Small intestine (tissue), 16 donors: ENCODE measurements around the gene ST6GAL1. TPM values are rescaled to one million over a fixed set of nuclear protein-coding genes. Genes with fewer than 3 reads are reported as not detected.
"Not testable (repeated sequence)": the region's sequence is repeated elsewhere in the genome, so short reads cannot be mapped to it uniquely, and the experiment has no call there.

Experiments used
- DNase-seq, 2 donors: peaks; one replicate each; pipeline versions ENCODE4 v3.0.0 to v3.0.0-alpha.2; 2013
- FAIRE-seq: peaks from 2 replicates; lab custom pipeline; 2012; peaks lifted over from hg19 to GRCh38; lab: Jason Lieb, UNC
- H3K27ac ChIP-seq, 3 donors: one replicate each; pipeline ENCODE4 v1.5.1; 2013; ENCODE audit warnings: low read length in 2 of 3, mild to moderate bottlenecking in 2 of 3, control low read depth in 1 of 3, inconsistent platforms in 1 of 3, low read depth in 1 of 3, moderate library complexity in 1 of 3
- H3K27me3 ChIP-seq, 3 donors: one replicate each; pipeline ENCODE4 v1.6.1; 2013; ENCODE audit warnings: low read length in 3 of 3, inconsistent platforms in 1 of 3; ENCODE audit not compliant: control insufficient read depth in 3 of 3, insufficient read depth in 3 of 3
- H3K36me3 ChIP-seq, 3 donors: one replicate each; pipeline ENCODE4 v1.6.1; 2013; ENCODE audit warnings: low read length in 3 of 3, inconsistent platforms in 1 of 3, low read depth in 1 of 3, mild to moderate bottlenecking in 1 of 3, moderate library complexity in 1 of 3; ENCODE audit not compliant: control insufficient read depth in 3 of 3, insufficient read depth in 2 of 3
- H3K4me1 ChIP-seq, 3 donors: one replicate each; pipeline ENCODE4 v1.6.1; 2013; ENCODE audit warnings: low read length in 2 of 3, inconsistent platforms in 1 of 3, low read depth in 1 of 3, mild to moderate bottlenecking in 1 of 3, moderate library complexity in 1 of 3; ENCODE audit not compliant: control insufficient read depth in 3 of 3, insufficient read depth in 2 of 3
- H3K4me3 ChIP-seq, 3 donors: one replicate each; pipeline ENCODE4 v1.5.1; 2013; ENCODE audit warnings: low read length in 3 of 3, control low read depth in 1 of 3, inconsistent platforms in 1 of 3, low read depth in 1 of 3, mild to moderate bottlenecking in 1 of 3, moderate library complexity in 1 of 3
- H3K9me3 ChIP-seq, 2 donors: one replicate each; pipeline ENCODE4 v1.6.1; 2013; ENCODE audit warnings: low read depth in 1 of 2, low read length in 1 of 2; ENCODE audit not compliant: control insufficient read depth in 2 of 2, insufficient read depth in 1 of 2
- WGBS, 3 donors: extraction: QIAGEN DNeasy Blood & Tissue Kit; methylation state at CpG; one replicate each; pipeline ENCODE4 v1.1.7; 2013; 5-methylcytosine and 5-hydroxymethylcytosine counted together
- long read RNA-seq, 10 donors: transcript quantifications; one replicate each; lab custom pipeline, GENCODE V29; 2026
- polyA plus RNA-seq, 4 donors: library from polyadenylated mRNA; stranded (reverse) in 3 of 4; unstranded in 1 of 4; fragments of 200-250 nt in 3 of 4; fragments of 120-200 nt in 1 of 4; gene quantifications; one replicate each; pipeline versions ENCODE4 v1.2.1 to v1.2.3, GENCODE V29; 2013
- donor health status: healthy with polysubstance abuse.
- donor health status: control.
- donor health status: control.
- donor health status: Bipolar disorder and iron deficiency.
- donor health status: healthy.

Gene ST6GAL1, protein sequence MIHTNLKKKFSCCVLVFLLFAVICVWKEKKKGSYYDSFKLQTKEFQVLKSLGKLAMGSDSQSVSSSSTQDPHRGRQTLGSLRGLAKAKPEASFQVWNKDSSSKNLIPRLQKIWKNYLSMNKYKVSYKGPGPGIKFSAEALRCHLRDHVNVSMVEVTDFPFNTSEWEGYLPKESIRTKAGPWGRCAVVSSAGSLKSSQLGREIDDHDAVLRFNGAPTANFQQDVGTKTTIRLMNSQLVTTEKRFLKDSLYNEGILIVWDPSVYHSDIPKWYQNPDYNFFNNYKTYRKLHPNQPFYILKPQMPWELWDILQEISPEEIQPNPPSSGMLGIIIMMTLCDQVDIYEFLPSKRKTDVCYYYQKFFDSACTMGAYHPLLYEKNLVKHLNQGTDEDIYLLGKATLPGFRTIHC
- polyA plus RNA-seq, result 100 to 1,000 TPM in 1 of 4 donors, 10 to 100 TPM in 1, 1 to 10 TPM in 1, under 1 TPM in 1; 0.45 to 219 (median 11.0) TPM
- long read RNA-seq, donor 1, result 0 reads
- long read RNA-seq, donor 2, full-length matches to known transcripts, result 3 of 59 reads
- long read RNA-seq, donor 2, partial matches to known transcripts, result 56 of 59 reads
- long read RNA-seq, donor 2, other reads (novel, unspliced or antisense), result 0 of 59 reads
- long read RNA-seq, donor 3, full-length matches to known transcripts, result 4 of 28 reads
- long read RNA-seq, donor 3, partial matches to known transcripts, result 24 of 28 reads
- long read RNA-seq, donor 3, other reads (novel, unspliced or antisense), result 0 of 28 reads
- long read RNA-seq, donor 4, result 0 reads
- long read RNA-seq, donor 5, partial matches to known transcripts, result 6 of 7 reads
- long read RNA-seq, donor 5, other reads (novel, unspliced or antisense), result 0 of 7 reads
- long read RNA-seq, donor 6, full-length matches to known transcripts, result 3 of 47 reads
- long read RNA-seq, donor 6, partial matches to known transcripts, result 32 of 47 reads
- long read RNA-seq, donor 6, other reads (novel, unspliced or antisense), result 12 of 47 reads
- long read RNA-seq, donor 7, result 0 reads
- long read RNA-seq, donor 8, result 0 reads
- long read RNA-seq, donor 9, result 0 reads
- long read RNA-seq, donor 10, full-length matches to known transcripts, result 6 of 68 reads
- long read RNA-seq, donor 10, partial matches to known transcripts, result 38 of 68 reads
- long read RNA-seq, donor 10, other reads (novel, unspliced or antisense), result 24 of 68 reads

DNA sequence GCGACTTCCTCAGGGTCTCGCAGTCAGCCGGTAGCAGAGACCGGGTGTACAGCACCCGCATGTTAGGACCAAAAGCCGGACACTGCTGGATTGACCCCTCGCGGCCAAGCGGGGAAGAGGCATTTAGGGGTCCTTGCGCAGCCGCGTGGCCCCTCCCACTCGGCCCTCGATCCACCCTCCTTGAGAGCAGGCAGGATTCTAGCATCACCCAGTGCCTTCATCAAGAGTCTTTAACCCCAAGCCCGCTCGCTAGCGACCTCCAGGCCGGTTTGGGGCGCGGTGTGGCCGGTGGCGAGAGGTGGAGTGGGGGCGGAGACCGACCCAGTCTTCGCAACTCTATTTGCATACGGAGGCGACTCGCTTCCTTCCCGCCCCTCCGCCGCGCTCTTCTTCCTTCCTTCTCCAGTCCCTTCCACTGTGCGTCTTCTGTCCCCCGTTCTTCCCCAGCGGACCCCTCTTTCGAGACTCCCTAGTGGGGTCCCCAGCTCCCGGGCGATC lies at the start of gene ST6GAL1:
Gene ST6GAL1, plus strand, starts transcription at position 384 of the 498 bp plus-strand sequence. CDS start 112,178 bp downstream, outside the sequence.
- no peaks in the 10 kb centered on the region for H3K9me3 ChIP-seq
- no peak for FAIRE-seq
- H3K27ac ChIP-seq, result peak within 1 kb of the TSS; percentile 39 to 85 (median 43)
- peak within 1 kb of the TSS; percentile 66 to 88 (median 76) for H3K4me3 ChIP-seq
- peaks cover 0 to 12% (median 0%) of the 10 kb centered on the region in 3 donors for H3K4me1 ChIP-seq
- H3K36me3 ChIP-seq, result peaks cover 0 to 5% (median 0%) of the 10 kb centered on the region in 3 donors
- H3K27me3 ChIP-seq, result no peaks in the 10 kb centered on the region
- DNase-seq, result peak; percentile 22 to 82
- WGBS, 3 donors, result 1 to 3% (median 2%) methylated on average over 27 to 38 of the region's 38 CpGs

DNA sequence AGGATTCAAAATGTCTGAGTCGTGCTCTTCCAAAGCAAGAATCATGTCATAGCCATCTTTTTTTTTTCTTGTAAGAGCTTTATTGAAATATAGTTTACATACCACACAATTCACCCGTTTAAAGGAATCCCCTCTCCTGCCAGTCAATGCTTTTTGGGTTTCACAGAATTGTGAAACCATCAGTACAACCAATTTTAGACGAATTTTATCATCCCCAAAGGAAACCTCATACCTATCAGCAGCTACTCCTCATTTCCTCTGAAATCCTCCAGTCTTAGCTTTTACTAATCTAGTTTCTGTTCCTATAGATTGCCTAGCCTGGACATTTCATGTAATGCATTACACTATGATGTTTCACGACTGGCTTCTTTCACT lies 48.2 kb upstream of the ST6GAL1 start:
- H3K27ac ChIP-seq, result no peak overlapping the region

DNA sequence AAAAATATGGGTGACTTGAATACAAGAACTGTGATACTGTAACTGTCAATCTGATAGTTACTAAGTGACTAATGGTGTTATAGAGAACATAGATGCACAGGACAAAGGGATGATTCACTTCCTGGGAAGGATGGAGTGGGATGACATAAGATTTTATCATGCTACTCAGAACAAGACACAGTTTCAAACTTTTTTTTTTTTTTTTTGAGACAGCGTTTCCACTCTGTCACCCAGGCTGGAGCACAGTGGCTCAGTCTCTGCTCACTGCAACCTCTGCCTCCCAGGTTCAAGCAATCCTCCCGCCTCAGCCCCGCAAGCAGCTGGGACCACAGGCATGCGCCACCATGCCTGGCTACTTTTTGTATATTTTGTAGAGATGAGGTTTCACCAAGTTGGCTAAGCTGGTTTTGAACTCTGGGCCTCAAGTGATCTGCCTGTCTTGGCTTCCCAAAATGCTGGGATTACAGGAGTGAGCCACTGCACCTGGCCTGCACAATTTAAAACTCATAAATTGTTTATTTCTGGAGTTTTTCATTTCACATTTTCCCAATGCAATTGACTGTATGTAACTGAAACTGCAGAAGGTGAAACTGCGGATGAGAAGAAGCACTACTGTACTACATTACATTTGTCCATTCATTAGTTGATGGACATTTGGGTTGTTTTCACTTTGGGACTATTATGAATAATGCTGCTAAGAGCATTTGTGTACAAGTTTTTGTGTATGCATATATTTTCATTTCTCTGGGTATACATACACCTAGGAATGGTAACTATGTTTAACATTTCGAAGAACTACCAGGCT lies 47.2 kb upstream of the ST6GAL1 start:
- DNase-seq, result no peak
- no peak overlapping the region for H3K27ac ChIP-seq
- no peaks in the 10 kb centered on the region for H3K9me3 ChIP-seq
- H3K36me3 ChIP-seq, result no peaks in the 10 kb centered on the region
- WGBS, 3 donors, result 82 to 90% (median 85%) methylated on average over 6 of the region's 6 CpGs
- H3K4me1 ChIP-seq, result no peaks in the 10 kb centered on the region
- H3K4me3 ChIP-seq, result no peak overlapping the region
- no peaks in the 10 kb centered on the region for H3K27me3 ChIP-seq
- no peak for FAIRE-seq

More for the DNA sequence above, 48.2 kb upstream of the ST6GAL1 start:
- Histone ChIP-seq H3K36me3 (no peaks in the 10 kb centered on the region), H3K27me3 (no peaks in the 10 kb centered on the region), H3K9me3 (no peaks in the 10 kb centered on the region), H3K4me1 (no peaks in the 10 kb centered on the region), H3K4me3 (no peak overlapping the region)
- FAIRE-seq, result no peak
- 60 to 73% (median 62%) methylated on average over 4 of the region's 4 CpGs for WGBS, 3 donors
- no peak for DNase-seq

DNA sequence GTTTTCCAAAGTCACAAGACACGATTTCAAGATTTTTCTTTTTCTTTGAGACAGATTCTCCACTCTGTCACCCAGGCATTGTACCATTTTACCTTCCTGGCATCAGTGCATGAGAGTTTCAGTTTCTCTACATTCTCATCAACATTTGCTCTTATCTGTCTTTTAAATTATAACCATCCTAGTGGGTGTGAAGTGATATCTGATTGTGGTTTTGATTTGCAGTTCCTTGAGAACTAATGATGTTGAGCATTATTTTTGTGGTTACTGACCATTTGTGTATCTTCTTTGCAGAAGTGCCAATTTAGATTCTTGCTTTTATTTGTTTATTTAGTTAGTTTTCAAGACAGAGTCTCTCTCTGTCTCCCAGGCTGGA lies 46.7 kb upstream of the ST6GAL1 start:
- Histone ChIP-seq H3K9me3 (no peaks in the 10 kb centered on the region), H3K4me3 (no peak overlapping the region), H3K27ac (no peak overlapping the region), H3K4me1 (peaks cover 0 to 2% (median 0%) of the 10 kb centered on the region in 3 donors), H3K36me3 (no peaks in the 10 kb centered on the region), H3K27me3 (no peaks in the 10 kb centered on the region)
- WGBS, 3 donors, result 77 to 87% (median 83%) methylated on average over 1 of the region's 1 CpG
- FAIRE-seq (no peak), DNase-seq (no peak)

DNA sequence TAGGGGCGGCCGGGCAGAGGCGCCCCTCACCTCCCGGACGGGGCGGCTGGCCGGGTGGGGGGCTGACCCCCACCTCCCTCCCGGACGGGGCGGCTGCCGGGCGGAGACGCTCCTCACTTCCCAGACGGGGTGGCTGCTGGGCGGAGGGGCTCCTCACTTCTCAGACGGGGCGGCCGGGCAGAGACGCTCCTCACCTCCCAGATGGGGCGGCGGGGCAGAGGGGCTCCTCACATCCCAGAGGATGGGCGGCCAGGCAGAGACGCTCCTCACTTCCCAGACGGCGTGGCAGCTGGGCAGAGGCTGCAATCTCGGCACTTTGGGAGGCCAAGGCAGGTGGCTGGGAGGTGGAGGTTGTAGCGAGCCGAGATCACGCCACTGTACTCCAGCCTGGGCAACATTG lies 45.5 kb upstream of the ST6GAL1 start:
- not testable (repeated sequence) for DNase-seq, H3K4me1 ChIP-seq, H3K27me3 ChIP-seq, H3K9me3 ChIP-seq, H3K36me3 ChIP-seq, H3K4me3 ChIP-seq, H3K27ac ChIP-seq, FAIRE-seq
- WGBS, 3 donors, result 91 to 97% (median 94%) methylated on average over 11 to 29 of the region's 29 CpGs

DNA sequence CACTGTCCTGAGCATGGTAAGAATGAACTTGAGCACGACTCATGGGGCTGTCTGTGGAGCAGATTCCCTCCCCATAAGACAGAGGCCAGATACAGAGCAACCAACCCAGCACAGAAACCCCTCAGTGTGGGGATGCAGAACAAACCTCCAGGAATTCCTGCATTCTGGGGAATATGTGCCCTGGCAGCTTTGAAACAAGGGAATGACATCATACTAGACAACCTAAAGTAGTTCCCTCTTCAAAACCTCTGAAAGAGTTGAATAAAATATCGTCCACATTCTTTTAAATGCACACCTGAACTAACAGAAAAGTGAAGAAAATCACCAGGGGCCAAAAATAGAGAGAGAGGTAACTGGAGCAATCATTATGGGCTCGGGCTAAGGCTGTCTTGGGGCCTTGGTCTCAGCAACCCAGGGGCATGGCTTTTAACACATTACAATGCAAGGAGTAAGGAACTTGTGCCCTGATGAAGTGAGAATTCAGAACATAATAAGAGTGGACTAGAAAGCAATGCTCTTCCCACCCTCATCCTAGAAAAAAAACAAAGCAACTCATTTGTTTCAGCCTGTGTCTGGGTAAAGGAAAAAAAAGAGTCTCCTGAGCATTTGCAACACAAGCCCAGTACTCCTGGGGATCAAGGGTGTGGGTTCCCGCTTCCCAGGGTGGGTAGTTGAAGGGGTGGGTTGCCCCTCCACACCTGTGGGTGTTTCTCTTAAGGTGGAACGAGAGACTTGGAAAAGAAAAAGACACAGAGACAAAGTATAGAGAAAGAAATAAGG lies 43.9 kb upstream of the ST6GAL1 start:
- DNase-seq (no peak), FAIRE-seq (no peak)
- 72 to 82% (median 75%) methylated on average over 5 of the region's 5 CpGs for WGBS, 3 donors
- no peak overlapping the region for H3K27ac ChIP-seq
- H3K27me3 ChIP-seq, result no peaks in the 10 kb centered on the region
- no peak overlapping the region for H3K4me3 ChIP-seq
- H3K4me1 ChIP-seq, result peaks cover 0 to 2% (median 0%) of the 10 kb centered on the region in 3 donors
- H3K9me3 ChIP-seq, result no peaks in the 10 kb centered on the region
- H3K36me3 ChIP-seq, result no peaks in the 10 kb centered on the region

DNA sequence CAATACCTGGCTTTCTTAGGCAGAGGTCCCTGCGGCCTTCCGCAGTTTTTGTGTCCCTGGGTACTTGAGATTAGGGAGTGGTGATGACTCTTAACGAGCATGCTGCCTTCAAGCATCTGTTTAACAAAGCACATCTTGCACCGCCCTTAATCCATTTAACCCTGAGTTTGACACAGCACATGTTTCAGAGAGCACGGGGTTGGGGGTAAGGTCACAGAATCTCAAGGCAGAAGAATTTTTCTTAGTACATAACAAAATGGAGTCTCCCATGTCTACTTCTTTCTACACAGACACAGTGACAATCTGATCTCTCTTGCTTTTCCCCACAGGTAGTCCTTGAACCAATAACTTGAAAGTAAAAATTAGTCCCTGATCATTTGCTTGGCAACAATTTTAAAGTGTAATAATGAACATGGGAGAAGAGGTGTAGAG lies 42.8 kb upstream of the ST6GAL1 start:
- WGBS, 3 donors, result 63 to 94% methylated on average over 2 of the region's 5 CpGs; no CpG with 5 or more reads in 1 of the 3 donors
- not testable (repeated sequence) for H3K36me3 ChIP-seq, H3K4me1 ChIP-seq, H3K27ac ChIP-seq, H3K9me3 ChIP-seq, DNase-seq, H3K4me3 ChIP-seq, H3K27me3 ChIP-seq, FAIRE-seq
